Measurements from ENCODE around the gene SPATA24.

DNA sequence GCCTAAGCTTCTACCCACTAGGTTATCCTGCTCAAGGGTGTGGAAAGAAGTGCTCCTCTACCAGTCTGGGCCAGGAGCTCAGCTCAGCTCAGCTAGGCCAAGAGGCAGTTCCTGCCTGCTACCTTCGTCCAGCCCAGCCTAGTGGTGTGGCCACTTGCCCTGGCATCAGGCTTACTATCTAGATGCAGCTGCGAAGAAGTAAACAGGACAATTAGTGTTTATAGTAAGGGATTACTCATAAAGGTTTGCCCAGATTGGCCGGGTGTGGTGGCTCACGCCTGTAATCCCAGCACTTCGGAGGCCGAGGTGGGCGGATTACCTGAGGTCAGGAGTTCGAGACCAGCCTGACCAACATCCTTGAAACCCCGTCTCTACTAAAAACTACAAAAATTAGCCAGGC lies 12.8 kb upstream of the SPATA24 start:
- TF ChIP-seq ELF4 (IDR thresholded peaks at IDR 0.05) (no peak), TARDBP (IDR thresholded peaks at IDR 0.05) (no peak), FOXM1 (IDR thresholded peaks at IDR 0.05; ENCODE audit: borderline replicate concordance) (no peak), ZNF384 (IDR thresholded peaks at IDR 0.05) (no peak), NFRKB (IDR thresholded peaks at IDR 0.05) (no peak), SUZ12 (IDR thresholded peaks at IDR 0.05) (no peak), ARNT (IDR thresholded peaks at IDR 0.05) (no peak), BHLHE40 (IDR thresholded peaks at IDR 0.05; ENCODE audit: borderline replicate concordance) (no peak), LEF1 (IDR thresholded peaks at IDR 0.05; ENCODE audit: borderline replicate concordance) (no peak), SP1 (IDR thresholded peaks at IDR 0.05) (no peak), FOXK2 (IDR thresholded peaks at IDR 0.05) (no peak), FOXA1 (IDR thresholded peaks at IDR 0.05) (no peak), HDGF (IDR thresholded peaks at IDR 0.05; ENCODE audit: borderline replicate concordance) (no peak), CTBP1 (IDR thresholded peaks at IDR 0.05; ENCODE audit: borderline replicate concordance) (no peak)
